GM19372 (cell line): ENCODE measurements around the gene EEIG1.

Experiments used
- ATAC-seq: cut with Tn5 transposase; IDR thresholded peaks from one replicate; pipeline ENCODE4 v1.9.1; 2021; ENCODE audit warnings: mild to moderate bottlenecking, low read depth, moderate library complexity; ENCODE audit not compliant: unreplicated experiment

The EEIG1 gene

DNA sequence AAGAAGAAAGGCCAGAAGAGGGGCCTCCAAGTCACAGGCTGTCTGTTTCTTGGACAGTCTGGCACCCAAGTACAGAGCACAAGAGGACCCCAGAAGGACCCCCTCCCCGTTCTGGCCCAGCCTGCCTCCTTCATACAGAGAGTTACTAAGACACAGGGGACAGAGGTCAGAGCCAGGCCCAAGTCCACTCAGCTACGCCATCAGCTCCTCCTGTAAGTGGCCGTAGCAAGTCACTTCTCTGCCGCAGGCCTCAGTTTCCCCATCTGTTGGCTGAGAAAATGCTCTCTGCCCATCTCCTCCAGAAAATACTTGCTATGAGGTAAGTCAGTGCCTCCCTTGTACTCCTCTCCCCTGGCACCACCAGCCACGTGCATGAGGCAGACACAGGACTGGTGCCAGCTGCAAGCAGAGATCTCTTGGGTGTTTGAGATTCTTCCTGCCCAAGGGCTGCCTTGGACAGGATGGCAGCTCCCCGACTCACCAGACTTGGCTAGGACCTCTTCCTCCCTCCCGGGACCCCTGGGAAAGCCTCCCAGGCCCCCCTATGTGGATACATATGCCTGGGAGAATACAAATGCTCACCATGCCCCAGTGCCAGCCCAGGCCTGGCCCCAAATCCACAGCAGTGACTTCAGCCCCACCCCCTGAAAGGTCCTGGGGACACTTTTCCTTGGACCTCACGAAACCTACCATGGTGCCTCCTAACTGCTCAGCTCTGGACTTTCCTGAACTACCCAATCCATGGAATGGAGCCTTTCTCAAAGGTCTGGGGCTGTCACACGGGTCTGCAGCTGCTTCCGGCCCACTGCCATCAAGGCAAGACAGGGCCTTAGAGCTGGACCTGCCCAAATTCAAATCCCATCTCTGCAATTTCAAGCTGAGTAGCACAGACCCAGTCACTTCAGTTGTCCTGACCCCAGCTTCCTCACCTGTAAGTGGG lies 5.1 kb downstream of the EEIG1 start:
- no peak for ATAC-seq

DNA sequence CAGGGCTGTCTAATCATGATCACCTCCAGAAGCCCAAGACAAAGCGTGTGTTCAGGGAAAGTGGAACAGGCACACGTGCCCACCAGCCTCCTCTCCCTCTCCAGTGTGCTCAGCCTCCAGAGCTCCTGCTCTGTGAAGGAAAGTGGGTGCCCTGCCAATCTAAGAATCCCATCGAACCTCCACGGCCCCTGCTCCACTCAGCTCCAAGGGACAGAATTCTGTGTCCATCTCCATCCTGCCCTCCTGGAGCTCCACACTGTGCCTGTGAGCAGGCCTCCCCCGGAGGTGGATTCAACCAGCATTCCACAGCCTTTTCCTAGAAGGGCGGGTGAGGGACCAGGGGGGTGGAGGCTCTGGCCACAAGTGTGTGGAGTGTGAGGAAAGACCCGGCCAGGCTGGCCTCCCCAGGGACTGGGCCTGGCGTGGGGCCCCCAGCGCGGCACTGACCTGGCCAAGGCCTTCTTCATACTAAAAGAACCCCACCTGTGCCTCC lies 6.0 kb downstream of the EEIG1 start:
- ATAC-seq: no peak

DNA sequence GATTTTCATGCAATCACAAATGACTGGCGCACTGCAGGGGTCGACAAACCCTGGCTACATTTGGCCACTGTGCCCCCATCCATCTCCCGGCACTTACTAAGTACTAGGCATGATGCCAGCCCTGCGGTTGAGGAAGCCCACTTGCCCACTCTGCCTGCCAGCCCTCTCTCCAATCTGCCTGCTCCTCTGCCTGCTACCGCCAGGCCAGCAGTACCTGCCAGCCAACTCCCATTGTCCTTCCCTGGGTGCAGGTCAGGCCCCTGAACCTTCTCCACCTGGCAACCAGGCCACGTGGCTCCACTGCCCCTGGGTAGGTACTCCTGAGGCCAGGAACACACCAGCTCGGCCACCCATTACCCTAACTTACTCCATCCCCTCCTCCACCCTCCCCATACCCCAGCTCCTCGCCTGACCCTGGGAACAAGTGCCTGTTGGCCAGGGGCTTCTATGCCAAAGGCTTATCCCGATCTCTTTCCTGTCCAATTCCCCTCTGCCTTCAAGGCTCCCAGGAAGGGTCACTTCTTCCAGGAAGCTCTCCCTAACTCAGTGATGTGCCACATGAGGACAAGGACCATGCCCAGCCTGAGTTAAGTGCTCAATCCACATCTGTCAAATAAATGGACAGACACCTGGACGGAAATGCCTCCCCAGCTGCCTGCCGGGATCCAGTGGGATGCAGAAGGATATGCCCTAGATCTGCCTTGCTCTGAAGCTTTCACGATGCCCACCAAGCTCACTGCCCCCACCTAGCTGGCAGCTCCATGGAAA lies 6.6 kb downstream of the EEIG1 start:
- no peak for ATAC-seq

DNA sequence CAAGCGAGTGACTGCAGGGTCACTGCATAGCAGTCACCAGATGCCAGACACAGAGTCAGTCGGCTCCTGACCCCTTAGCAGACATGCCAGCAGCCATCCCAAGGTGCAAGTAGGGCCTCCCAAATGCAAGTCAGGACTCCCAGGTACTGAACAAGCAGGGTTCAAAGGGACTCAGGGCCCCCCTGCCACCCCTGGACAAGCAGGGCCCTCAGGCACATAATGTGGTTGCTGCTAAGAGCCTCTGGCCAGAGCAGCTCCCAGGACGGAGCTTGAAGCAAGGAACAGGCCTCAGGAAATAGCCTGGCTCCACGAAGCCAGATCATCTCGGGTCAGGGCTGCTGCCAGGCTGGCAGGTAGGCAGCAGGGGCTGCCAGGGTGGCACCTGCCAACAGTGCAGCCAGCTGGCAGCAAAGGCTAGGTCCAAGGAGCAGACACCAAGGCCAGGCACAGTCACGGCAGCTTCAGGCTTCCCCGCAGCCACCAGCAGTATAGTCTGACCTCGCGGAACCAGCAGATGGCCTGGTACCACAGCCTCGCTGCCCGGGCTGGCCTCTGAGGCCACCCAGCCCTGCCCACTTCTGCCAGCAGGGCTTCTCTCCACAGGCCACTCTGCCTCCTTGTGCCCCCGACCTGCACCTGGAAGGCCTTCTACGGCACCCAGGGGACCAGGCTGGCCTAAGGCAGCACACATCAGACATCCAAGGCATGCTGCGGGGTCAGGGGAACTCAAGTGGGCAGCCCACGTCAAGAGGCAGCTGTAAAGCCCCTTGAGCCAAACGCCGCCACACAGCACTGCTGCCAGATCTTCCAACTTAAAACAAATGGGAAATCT lies 7.4 kb downstream of the EEIG1 start:
- no peak for ATAC-seq

DNA sequence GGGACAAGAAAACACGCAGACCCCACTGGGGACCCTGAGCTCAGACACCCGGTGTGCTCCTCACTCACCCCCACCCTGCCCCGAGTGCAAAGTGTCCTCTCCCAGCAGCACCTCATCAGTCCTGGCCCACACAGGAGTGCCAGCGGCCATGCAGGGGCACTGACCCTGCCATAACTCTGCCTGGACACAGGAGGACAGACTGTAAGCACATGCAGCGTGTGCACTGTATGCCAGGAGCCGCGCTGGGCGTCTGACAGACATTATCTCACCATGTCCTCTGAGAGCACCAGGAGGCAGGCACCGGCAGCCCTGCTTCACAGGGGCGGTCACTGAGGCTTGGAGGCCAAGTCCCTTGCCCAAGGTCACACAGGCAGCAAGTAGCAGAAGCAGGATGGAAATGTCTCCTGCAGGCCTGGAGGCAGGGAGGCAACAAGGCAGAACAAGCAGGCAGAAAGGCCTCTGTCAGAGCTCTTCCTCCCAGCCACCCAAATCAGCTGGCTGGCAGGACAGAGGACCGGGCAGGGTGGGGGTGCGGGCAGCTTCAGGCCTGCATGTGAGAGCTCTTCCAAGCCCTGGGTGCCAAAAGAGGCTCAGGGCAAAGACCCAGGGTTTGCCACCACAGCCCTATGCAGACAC lies 8.4 kb downstream of the EEIG1 start:
- ATAC-seq: no peak

DNA sequence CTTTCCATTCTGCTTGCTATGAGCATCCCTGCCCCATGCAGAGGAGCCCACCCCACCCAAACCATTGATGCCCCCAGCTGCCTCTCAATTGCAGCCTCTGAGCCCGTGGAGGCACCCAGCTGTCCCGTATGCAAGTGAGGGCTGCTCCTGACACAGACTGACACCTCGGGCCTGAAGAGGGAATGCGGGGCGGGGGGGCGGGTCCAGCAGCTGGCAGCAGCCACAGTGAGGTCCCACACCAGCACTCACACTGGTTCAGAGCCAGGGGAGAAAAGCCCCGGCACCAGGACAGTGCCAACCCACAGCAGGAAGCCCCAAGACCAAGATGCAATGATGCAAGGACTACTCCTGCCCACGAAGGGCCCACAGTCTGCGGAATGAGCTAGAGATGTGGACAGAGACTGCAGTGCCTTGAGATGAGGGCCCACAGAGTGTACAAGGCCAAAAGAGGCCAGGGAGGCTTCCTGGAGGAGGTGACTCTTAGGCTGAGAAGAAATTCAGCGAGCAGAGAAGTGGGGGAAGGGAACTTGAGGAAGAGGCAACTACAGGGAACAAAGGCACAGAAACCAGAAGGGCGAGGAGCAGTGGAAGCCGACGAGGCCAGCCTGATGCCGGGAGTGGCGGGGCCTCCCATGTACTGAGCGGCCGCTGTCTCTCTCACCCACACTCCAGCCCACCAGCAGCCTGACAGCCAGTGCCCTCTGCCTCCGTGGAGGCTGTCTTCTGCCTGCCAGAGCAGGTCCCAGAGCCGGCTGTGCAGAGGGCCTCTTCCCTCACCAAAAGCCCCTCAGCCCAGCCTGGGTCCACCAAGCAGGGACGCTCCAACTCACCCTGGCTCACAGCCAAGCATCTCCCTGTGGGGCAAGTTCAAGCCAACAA lies 9.2 kb downstream of the EEIG1 start:
- no peak for ATAC-seq

DNA sequence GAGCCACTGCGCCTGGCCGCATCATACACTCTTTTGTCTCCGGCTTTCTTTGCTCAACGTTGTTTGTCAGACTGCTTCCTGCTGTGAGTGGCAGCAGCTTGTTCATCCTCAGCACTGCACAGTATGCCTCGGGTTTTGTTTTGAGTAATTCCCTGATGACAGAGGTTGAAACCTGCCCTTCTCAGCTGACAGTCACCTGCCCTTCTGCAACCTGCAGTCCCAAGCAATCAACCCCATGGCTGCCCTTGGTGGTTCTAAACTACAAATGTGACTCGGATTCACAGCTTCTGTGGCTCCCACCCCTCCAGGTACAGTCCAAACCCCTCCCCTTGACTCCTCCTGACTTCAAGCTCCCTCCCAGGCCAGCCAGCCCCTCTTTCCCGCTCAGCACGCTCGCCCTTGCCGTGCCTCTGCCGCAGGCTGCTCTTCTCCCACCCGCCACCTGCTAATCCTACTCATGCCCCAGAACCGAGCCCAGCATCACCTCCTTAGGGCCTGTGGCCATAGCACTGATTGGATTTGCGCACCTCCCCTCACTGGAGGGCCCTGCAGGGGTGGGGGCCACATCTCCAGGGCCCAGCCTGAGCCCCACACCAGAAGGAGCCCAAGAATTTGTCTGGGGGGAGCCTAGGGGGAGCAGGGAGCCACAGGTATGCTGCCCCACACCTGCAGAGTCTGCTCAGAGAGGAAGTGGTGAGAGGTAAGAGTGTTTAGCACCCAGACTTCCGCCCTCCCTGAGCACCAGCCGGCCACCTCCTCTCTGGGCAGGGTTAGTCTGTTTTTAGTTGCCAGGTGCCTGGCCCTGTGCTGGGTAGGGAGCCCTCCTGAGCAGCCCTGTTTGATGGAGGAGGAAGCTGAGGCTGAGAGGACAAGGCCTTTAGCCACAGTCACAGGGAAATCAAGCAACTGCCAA lies 10.1 kb downstream of the EEIG1 start:
- ATAC-seq: peak; percentile 71

DNA sequence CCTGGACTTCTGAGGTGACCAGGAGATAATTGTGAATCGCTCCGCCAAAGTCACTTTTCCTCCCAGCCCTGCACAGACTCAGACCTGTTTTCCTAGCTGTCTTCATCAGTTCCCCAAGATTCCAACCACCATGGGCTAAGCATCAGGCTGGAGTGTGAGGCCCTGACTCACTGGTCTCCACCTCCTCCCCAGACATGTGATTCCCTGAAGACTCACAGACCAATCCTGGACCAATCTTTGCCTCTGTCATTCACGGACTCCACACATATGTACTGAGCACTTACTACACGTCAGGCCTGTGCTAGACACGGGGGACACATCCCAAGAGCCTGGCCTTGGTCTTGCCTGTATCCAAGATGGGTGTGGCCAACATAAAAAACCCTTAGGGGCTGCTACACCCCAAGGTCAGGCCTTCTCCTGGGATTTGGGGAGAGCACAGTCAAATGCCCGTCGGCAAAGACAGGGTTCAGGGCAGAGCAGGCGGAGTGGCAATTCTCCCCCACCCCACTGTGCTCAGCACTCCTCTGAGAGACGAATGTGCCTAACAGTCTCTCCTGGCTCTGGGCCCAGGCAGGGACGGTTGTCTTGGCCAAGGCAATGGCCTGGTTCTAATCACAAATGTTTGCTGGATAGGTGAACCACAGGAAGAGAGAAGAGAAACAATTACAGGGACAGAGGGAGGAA lies 11.9 kb downstream of the EEIG1 start:
- ATAC-seq: no peak

DNA sequence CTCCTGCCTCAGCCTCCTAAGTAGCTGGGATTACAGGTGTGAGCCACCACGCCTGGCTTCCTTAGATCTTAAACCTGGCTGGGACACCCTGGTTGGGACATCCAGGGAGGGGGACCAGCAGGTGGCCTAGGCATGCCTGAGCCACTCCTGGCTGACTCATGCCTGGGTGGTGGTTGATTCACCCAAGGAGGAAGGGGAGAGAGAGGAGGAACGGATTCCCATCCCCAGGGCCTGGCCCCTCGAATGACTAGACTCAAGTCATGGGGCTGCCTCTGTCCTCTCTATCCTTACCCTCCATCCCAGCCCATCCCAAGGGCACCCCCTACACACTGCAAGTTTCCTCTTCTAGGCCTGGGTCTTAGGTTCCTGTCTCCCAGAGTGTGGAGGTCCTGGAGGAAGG lies 12.7 kb downstream of the EEIG1 start:
- ATAC-seq: no peak

DNA sequence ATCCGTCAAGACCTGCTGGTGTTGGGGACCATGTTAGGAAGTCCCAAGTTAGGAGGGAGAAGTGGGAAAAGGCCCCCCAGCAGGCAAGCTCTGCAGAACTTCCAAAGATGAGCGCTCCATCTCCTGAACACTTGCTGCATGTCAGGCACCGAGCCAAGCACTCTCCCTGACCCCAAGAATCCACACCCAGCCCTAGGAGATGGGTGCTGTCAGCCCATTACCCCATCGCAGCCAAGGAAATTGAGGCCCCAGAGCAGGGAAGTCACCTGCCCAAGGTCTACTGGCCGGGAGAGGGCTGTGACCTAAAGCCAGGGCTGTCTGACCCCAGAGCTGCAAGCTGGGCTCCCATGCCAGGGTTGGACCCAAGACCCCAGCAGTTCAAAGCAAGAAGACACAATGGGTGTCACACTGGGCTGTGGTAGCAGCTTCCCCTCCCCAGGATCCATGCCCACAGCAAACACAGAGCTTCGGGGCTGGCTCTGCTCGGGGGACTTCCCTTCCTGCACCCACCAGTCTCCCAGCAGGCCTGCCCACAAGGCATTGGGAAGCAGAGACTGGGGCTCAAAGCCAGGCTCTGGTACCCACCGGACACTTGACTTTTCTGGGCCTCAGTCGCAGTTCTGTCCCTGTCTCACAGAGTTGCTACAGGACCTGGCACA lies 13.5 kb downstream of the EEIG1 start:
- ATAC-seq: no peak

DNA sequence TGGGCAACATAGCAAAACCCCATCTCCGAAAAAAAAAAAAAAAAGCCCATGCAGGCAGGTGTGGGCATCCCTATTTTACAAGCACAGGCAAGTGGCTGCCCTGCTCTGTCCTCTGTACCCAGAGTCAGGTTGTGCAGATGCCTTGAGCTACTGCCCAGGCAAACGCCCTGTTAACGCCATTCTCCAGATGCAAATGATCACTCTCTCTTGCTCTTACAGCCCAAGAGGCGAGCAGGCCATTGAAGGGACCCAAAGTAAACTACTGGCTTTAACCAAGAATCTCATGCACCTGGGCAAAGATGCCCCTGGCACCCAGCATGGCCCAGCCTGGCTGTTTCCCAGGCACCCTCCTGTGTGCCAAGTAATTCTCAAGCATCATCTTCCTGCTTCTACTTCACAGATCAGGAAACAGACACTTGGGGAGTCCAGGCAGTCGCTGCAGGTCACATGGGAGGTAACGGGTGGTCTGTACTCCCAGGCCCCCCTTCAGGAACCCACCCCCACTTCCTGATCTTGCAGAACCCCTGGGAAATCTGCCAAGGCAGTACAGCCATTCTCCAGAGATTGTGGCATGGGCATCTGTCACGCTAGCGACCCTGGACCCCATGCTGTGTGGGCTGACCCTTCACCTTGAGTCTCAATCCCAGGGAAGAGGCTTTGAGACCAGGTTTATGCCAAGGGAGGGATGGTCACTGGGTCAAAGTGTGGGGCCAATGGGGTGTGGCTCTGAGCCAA lies 14.2 kb downstream of the EEIG1 start:
- no peak for ATAC-seq

DNA sequence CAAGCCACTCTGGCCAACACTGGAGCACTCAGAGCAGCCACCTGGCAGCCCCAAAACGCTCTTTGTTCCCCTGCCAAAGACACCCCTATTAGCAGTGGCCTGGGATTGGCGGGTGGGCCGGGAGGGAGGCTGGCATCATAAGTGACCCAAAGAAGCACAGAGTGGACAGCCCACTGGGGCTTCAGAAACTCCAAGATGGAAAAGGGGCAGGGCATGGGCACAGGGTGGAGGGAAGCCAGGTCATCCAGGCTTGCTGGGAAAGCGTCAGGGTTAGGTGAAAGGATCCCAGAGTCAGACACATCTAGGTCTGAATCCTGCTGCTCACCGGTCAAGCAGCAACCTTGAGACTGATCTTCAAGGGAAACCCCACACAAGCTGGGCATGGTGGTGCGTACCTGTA lies 14.8 kb downstream of the EEIG1 start:
- no peak for ATAC-seq

DNA sequence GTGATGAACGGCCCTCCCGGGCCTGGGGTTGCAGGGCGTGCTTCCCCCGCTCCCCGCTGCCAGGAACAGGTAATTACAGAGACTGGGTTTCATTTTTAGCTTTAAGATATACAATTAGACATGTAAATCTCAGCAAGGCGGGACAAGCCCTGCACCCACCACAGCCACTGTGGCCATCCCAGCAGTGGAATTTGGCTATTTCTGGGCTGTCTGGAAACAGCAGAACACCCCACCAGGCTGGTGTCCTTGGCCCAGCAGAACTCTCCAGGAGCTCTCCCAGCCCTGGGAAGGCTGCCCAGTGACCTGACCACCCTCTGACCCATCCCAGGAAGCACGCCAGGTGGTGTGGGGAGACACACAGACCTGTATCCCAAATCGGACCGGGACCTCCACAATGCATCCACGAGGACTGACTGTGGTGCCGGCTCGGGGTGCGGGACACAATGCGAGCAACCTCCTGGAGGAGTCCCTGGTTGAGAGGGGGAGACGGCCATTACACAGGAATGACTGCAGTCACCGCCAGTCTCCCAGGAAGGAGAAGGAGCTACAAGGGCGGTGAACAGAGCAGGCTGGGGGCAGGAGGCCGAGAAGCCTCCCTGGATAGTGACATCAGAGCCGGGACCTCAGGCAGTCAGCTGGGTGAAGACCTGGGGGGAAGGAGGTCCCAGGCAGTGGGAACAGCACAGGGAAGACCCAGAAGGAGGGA lies 17.3 kb downstream of the EEIG1 start:
- ATAC-seq: no peak

DNA sequence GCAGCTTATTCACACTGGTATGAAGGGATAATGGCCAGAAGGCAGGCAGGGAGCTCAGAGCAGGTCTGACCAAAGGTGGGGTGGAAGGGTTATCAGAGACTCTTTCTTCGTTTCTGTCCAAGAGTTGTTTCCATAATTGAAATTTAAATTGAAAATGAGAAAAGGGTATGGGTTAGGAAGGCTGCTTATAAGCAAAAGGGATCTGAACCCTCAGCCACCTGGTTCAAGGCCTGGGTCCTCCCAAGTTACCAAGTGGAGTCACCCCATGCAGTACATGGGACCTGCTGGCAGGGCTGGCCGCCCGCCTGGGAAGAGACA lies 17.8 kb downstream of the EEIG1 start:
- ATAC-seq: no peak

DNA sequence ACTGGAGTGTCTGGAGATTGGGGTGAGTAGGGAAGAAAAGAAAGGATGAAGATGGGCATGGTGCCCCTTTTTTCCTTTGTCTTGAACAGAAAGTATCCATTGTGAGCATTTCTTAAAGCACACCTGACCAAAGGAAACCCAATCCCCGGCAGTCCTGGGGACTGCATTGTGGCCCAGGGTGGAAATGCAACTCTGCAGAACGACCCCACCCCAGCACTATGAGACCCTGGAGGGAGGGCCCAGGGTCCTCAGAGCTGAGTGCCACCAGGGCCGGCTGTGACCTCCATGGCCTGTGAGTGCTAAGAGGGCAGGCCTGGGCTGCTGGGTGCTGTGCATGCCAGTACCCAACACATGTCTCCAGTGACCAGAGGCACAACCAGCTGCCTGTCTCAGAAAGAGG lies 18.5 kb downstream of the EEIG1 start:
- no peak for ATAC-seq

DNA sequence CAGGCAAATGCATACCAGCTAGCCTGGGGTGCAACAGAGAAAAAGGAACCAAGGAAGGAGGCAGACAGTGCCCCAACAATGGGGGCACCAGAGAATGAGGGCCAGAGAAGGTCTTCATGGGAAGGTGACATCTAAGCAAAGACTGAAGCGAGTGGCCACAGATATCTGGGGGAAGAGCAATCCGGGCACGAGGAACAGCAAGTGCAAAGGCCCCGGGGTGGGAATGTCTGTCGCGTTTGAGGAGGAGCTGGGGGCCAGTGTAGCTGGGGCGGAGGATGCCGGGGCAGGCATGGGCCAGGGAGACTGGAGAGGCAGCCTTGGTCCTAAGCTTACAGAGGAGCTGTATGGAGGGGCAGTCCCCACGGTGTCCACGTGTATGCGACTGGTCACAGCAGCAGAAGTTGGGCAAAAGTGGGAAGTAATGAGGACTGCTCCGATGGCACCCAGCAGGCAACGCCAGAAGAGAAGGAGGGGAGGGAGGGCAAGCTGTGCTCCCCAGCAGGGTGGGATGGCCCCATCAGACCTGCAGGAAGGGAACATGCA lies 19.1 kb downstream of the EEIG1 start:
- ATAC-seq: no peak
